Measurements from ENCODE around the gene SLC2A13.

DNA sequence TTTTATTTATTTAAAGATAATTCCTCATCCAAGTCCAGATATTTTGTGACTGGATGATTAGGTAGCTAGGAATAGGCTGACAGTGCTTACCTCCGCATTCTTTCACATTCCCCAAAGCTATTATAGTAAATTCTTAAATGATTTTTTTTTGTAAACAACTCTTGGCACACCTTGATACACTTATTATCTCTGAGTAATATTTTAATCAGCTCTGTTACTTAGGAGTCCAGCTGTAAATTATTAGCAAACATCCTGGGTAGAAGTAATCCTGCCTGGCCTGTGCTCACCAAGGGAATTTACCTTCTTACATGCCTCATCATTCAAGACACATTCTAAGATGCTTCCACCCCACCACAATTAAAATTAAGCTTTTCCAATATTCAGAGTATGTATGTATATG lies 186.1 kb downstream of the SLC2A13 start:
- TF ChIP-seq, protein P1, sequence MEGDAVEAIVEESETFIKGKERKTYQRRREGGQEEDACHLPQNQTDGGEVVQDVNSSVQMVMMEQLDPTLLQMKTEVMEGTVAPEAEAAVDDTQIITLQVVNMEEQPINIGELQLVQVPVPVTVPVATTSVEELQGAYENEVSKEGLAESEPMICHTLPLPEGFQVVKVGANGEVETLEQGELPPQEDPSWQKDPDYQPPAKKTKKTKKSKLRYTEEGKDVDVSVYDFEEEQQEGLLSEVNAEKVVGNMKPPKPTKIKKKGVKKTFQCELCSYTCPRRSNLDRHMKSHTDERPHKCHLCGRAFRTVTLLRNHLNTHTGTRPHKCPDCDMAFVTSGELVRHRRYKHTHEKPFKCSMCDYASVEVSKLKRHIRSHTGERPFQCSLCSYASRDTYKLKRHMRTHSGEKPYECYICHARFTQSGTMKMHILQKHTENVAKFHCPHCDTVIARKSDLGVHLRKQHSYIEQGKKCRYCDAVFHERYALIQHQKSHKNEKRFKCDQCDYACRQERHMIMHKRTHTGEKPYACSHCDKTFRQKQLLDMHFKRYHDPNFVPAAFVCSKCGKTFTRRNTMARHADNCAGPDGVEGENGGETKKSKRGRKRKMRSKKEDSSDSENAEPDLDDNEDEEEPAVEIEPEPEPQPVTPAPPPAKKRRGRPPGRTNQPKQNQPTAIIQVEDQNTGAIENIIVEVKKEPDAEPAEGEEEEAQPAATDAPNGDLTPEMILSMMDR (IDR thresholded peaks at IDR 0.05; ENCODE audit: low read depth, low read length): no peak
- no peak for TF ChIP-seq POLR2A (IDR thresholded peaks at IDR 0.05; ENCODE audit: extremely low read depth, insufficient read length)

All from NB4 (cell line).